IPS-18a (cell line): ENCODE data around the gene POLR1A.

Experiments
- H3K27ac ChIP-seq: one replicate; pipeline ENCODE4 v1.5.1; 2013; ENCODE audit warnings: low read length
- H3K27me3 ChIP-seq: one replicate; pipeline ENCODE4 v1.6.1; 2013; ENCODE audit warnings: mild to moderate bottlenecking, low read length; ENCODE audit not compliant: control insufficient read depth, insufficient read depth
- H3K36me3 ChIP-seq: one replicate; pipeline ENCODE4 v1.6.1; 2013; ENCODE audit warnings: low read depth, low read length; ENCODE audit not compliant: control insufficient read depth
- H3K4me1 ChIP-seq: one replicate; pipeline ENCODE4 v1.6.1; 2013; ENCODE audit warnings: low read depth, low read length; ENCODE audit not compliant: control insufficient read depth
- H3K4me3 ChIP-seq: one replicate; pipeline ENCODE4 v1.5.1; 2013; ENCODE audit warnings: low read length
- H3K9ac ChIP-seq: one replicate; pipeline ENCODE4 v1.6.1; 2013; ENCODE audit warnings: mild to moderate bottlenecking, low read length, moderate library complexity
- H3K9me3 ChIP-seq: one replicate; pipeline ENCODE4 v1.6.1; 2013; ENCODE audit warnings: low read depth, low read length; ENCODE audit not compliant: control insufficient read depth

Gene POLR1A

DNA sequence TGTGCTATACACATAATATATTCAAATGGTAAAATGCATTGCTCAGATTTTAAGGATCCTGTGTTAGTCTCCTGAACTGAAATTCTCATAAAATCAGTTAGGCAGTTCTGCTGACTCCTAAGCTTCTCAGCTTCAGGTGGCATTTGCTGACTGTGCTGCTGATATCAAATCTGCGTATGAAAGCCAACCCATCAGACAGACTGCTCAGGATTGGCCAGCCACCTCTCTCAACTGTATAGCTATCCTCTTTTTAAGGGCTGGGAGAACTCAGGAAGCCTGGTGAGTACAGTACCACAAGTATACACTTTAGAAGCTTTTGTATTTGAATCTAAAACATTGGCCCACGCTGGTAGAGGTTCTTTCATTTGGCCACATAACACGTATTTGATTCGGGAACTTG is 29.0 kb upstream of the POLR1A start:
- H3K4me1 ChIP-seq = no peaks in the 10 kb centered on the region

GRCh38 chr2:86124683-86125082 is 19.0 kb upstream of the POLR1A start:
- H3K4me3 ChIP-seq = no peak overlapping the region
- no peaks in the 10 kb centered on the region for H3K9me3 ChIP-seq
- no peaks in the 10 kb centered on the region for H3K27me3 ChIP-seq
- H3K36me3 ChIP-seq = peaks cover 96% of the 10 kb centered on the region
- H3K4me1 ChIP-seq = no peaks in the 10 kb centered on the region
- H3K27ac ChIP-seq = no peak overlapping the region
- no peak overlapping the region for H3K9ac ChIP-seq

More for the DNA sequence above, 29.0 kb upstream of the POLR1A start:
- H3K4me3 ChIP-seq = no peak overlapping the region
- H3K27ac ChIP-seq = no peak overlapping the region
- H3K9me3 ChIP-seq = no peaks in the 10 kb centered on the region
- peaks cover 100% of the 10 kb centered on the region for H3K36me3 ChIP-seq
- H3K27me3 ChIP-seq = no peaks in the 10 kb centered on the region
- H3K9ac ChIP-seq = no peak overlapping the region

DNA sequence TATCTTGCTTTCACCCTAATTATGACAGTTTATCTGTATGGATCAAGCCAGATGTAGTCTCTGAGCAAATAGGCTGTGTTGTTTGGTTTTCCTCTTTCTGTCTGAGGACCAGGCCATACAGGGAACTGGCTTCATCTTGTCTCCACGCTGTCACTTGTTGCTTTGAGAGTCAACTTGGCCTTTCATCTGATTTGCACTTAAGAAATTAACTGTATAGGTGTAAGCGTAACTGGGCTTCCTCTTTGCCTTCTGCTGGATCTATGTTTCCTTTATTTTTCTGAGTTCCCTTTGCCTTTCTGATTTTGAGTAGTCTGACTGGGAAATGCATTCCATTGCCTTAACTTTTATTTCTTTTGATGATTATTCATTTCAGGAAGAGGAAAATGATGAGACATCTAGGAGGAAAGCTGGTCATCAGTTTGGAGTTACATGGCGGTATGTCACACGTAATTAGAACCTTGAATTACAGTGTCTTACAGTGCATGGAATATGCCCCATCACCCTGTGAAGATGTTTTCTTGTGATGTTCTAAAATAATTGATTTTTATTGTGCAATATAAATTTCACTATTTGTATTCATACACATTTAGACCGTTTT is 17.7 kb upstream of the POLR1A start:
- Histone ChIP-seq H3K9me3 (no peaks in the 10 kb centered on the region), H3K36me3 (peaks cover 98% of the 10 kb centered on the region)

GRCh38 chr2:86118130-86118529 is 12.4 kb upstream of the POLR1A start:
- H3K36me3 ChIP-seq = peaks cover 96% of the 10 kb centered on the region
- H3K4me1 ChIP-seq = no peaks in the 10 kb centered on the region
- H3K9ac ChIP-seq = no peak overlapping the region
- no peaks in the 10 kb centered on the region for H3K27me3 ChIP-seq
- H3K27ac ChIP-seq = no peak overlapping the region
- no peaks in the 10 kb centered on the region for H3K9me3 ChIP-seq
- H3K4me3 ChIP-seq = no peak overlapping the region

More for the DNA sequence above, 17.7 kb upstream of the POLR1A start:
- no peaks in the 10 kb centered on the region for H3K27me3 ChIP-seq
- no peaks in the 10 kb centered on the region for H3K4me1 ChIP-seq
- H3K27ac ChIP-seq = no peak overlapping the region
- H3K9ac ChIP-seq = no peak overlapping the region
- no peak overlapping the region for H3K4me3 ChIP-seq

DNA sequence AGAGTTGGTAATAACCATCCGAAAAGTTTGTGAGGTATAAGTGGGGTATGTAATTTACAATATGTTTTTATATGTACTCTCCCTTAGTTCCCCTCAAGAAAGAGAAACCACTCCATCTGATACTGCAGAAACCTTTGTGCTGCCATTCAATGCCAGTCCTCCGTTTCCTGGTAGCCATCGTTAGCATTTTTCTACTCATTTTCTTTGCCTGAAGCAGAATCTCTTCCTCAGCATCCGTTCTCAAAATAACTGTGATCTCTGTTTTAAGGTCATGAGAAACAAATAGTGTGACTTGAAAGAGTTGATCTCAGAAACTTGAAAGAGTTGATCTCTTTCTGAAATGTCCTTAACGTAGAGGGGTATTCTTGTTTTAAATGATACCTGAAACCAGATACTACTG is 1.3 kb upstream of the POLR1A start:
- H3K4me1 ChIP-seq = peaks cover 11% of the 10 kb centered on the region
- H3K36me3 ChIP-seq = peaks cover 48% of the 10 kb centered on the region
- no peaks in the 10 kb centered on the region for H3K9me3 ChIP-seq
- no peaks in the 10 kb centered on the region for H3K27me3 ChIP-seq
- peak overlapping the region; percentile 92 for H3K27ac ChIP-seq
- peak overlapping the region; percentile 93 for H3K9ac ChIP-seq
- peak overlapping the region; percentile 78 for H3K4me3 ChIP-seq

GRCh38 chr2:86105969-86106945 is 571 bp upstream of the POLR1A start, which contains the start of gene PTCD3:
Gene PTCD3, plus strand, starts transcription at chr2:86106235. Its CDS starts 13 bp downstream, at chr2:86106248.
- Histone ChIP-seq H3K36me3 (peaks cover 50% of the 10 kb centered on the region), H3K4me3 (peak within 1 kb of the TSS; percentile 78), H3K27ac (peak within 1 kb of the TSS; percentile 92), H3K9me3 (no peaks in the 10 kb centered on the region), H3K27me3 (no peaks in the 10 kb centered on the region), H3K9ac (peak within 1 kb of the TSS; percentile 93), H3K4me1 (peaks cover 11% of the 10 kb centered on the region)

DNA sequence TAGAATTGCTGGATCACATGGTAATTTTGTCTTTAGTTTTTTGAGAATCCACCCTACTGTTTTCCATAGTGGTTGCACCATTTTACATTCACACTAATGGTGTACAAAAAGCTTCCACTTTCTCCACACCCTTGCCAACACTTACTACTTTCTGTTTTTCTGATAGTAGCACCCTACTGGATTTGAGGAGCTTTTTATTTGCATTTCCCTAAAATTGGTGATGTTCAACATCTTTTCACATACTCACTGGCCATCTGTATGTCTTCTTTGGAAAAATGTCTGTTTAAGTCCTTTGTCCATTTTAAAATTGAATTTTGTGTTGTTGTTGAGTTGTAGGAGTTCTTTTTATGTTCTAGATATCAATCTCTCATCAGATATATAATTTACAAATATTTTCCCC is 3.5 kb downstream of the POLR1A start:
- Histone ChIP-seq H3K27ac (no peak overlapping the region), H3K4me1 (peaks cover 6% of the 10 kb centered on the region), H3K4me3 (no peak overlapping the region), H3K9me3 (no peaks in the 10 kb centered on the region), H3K36me3 (peaks cover 53% of the 10 kb centered on the region), H3K27me3 (no peaks in the 10 kb centered on the region), H3K9ac (no peak overlapping the region)

DNA sequence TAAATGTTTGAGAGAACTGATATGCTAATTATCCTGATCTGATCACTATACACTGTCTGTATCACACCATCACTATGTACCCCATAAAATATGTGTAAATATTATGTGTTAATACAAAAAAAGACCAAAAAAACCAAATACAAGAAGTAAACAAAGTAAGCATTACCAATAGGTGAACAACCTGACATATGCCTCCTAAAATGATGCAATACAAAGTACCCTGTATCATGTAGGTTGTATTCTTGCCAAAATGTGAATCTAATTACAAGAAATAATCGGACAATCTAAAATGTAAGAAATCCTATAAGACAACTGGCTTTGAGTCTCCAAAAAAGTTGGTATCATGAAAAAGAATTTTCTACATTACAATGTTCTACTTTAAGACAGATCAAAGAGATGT is 7.8 kb downstream of the POLR1A start:
- Histone ChIP-seq H3K9me3 (no peaks in the 10 kb centered on the region), H3K27me3 (no peaks in the 10 kb centered on the region), H3K27ac (no peak overlapping the region), H3K4me1 (no peaks in the 10 kb centered on the region), H3K4me3 (no peak overlapping the region), H3K9ac (no peak overlapping the region), H3K36me3 (peaks cover 81% of the 10 kb centered on the region)

GRCh38 chr2:86097114-86097896 is 8.4 kb downstream of the POLR1A start:
- no peaks in the 10 kb centered on the region for H3K4me1 ChIP-seq
- peaks cover 79% of the 10 kb centered on the region for H3K36me3 ChIP-seq
- H3K27ac ChIP-seq = no peak overlapping the region

DNA sequence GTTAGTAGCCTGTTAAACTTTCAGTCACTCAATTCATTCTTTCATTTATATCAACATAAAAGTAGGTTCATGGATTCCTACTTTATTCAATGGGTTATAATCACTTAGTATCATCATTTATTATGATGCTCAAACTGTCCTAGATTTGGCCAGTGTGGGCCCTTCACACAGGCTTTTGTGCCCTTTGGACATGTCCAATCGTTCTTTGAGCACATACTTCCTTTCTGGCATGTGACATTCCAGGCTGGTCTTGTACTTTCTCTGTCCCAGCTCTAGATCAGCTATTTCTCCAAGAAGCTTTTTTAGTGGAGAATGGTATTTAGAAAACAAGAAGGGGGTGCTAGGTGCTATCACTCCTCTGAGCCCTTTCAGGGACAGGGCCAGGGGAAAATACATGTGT is 11.5 kb downstream of the POLR1A start:
- no peaks in the 10 kb centered on the region for H3K27me3 ChIP-seq
- H3K27ac ChIP-seq = no peak overlapping the region
- H3K36me3 ChIP-seq = peaks cover 64% of the 10 kb centered on the region
- H3K9me3 ChIP-seq = no peaks in the 10 kb centered on the region
- H3K4me3 ChIP-seq = no peak overlapping the region
- H3K4me1 ChIP-seq = no peaks in the 10 kb centered on the region
- H3K9ac ChIP-seq = no peak overlapping the region

More at GRCh38 chr2:86097114-86097896, 8.4 kb downstream of the POLR1A start:
- Histone ChIP-seq H3K9ac (no peak overlapping the region), H3K27me3 (no peaks in the 10 kb centered on the region), H3K9me3 (no peaks in the 10 kb centered on the region), H3K4me3 (no peak overlapping the region)
